Measurements from ENCODE around the gene ST7. TPM values are rescaled to one million over a fixed set of nuclear protein-coding genes. Genes with fewer than 3 reads are reported as not detected.

Gene ST7
- total and polyA plus RNA-seq, 2 of the 8 experiments (the other 6 are each of a cell fraction or from before 2014, with no cell fraction given), result 16.3 to 18.0 TPM

DNA sequence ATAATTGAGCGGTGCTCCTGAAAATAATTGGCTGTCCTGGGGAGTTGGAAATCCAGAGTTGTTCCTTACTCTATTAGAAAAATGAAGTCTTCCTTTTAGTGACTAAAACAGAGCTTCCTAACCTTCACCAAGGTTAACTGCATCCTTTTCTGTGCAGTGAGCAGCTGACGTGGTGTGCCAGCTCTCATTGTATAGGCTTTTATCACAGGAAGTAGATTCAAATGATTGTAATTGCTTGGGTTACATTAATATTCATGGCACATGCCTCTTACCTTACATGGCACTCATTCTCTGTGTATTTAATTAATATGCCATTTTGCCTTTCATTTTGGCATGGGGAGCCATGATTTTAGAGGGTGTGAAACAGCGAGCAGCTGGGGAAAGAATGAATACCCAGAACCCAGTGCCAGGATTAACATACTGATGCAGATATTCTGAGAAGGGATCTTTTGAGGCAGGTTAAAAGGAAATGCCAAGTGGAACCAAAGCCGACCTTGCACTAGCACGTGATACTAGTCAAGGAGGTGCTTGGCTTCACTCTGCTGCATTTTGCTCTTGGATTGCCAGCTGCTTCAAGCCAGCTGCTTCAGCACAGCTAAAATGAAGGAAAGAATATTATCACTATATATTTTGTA, 115.3 kb downstream of the ST7 start:
- Histone ChIP-seq H3K27me3 (replicated peaks in 1 of 4; ENCODE audit: control insufficient read depth in 3 of 4, extremely low read depth in 1 of 4, insufficient read depth in 3 of 4, low read length in 3 of 4) (no peaks in the 10 kb centered on the region), H3K14ac (ENCODE audit: insufficient read length) (no peak overlapping the region), H3K18ac (ENCODE audit: extremely low read depth, low read length) (no peak overlapping the region), H2BK12ac (ENCODE audit: low read depth, low read length) (no peak overlapping the region), H3K79me2 (ENCODE audit: control insufficient read depth in 1 of 2, insufficient read depth in 2 of 2, low read length in 2 of 2) (no peaks in the 10 kb centered on the region; a peak in 1 of 4 replicates), H3K4me3 (ENCODE audit: extremely low read depth in 1 of 4, insufficient read depth in 2 of 4, low read depth in 3 of 4, low read length in 4 of 4) (no peak overlapping the region), H4K91ac (replicated peaks; ENCODE audit: insufficient read length, low read length) (no peak overlapping the region), H2BK5ac (ENCODE audit: low read depth, low read length) (no peak overlapping the region), H3K56ac (replicated peaks; ENCODE audit: insufficient read length, low read depth, low read length) (no peak overlapping the region), H4K8ac (ENCODE audit: extremely low read depth, insufficient read depth, low read length) (no peak overlapping the region), H2AFZ (ENCODE audit: low read length) (no peak overlapping the region), H4K20me1 (replicated peaks in 1 of 2; ENCODE audit: control insufficient read depth in 1 of 2, insufficient read depth in 2 of 2, low read length in 2 of 2) (no peaks in the 10 kb centered on the region), H3K4ac (replicated peaks; ENCODE audit: insufficient read length, low read depth, low read length) (no peak overlapping the region), H3K4me2 (ENCODE audit: insufficient read depth in 1 of 2, low read depth in 2 of 2, low read length in 2 of 2) (no peak overlapping the region), H2AK5ac (ENCODE audit: low read depth, low read length) (no peak overlapping the region), H2BK120ac (replicated peaks; ENCODE audit: low read depth, low read length) (no peak overlapping the region), H3K27ac (ENCODE audit: low read depth, low read length) (no peak overlapping the region), H3K36me3 (ENCODE audit: control insufficient read depth in 2 of 4, insufficient read depth in 4 of 4, low read length in 3 of 4) (no peaks in the 10 kb centered on the region), H3K9ac (replicated peaks in 1 of 4; ENCODE audit: extremely low read depth in 1 of 4, low read depth in 3 of 4, low read length in 3 of 4) (no peak overlapping the region), H2BK15ac (ENCODE audit: low read length) (no peak overlapping the region), H3K23ac (ENCODE audit: insufficient read length) (no peak overlapping the region), H2BK20ac (ENCODE audit: low read length) (no peak overlapping the region), H3K23me2 (ENCODE audit: low read depth, low read length) (no peaks in the 10 kb centered on the region), H3K4me1 (replicated peaks in 1 of 4; ENCODE audit: control insufficient read depth in 3 of 4, insufficient read depth in 4 of 4, low read length in 3 of 4) (peaks cover 0 to 8% (median 2%) of the 10 kb centered on the region in 4 experiments; a peak in 3 of 7 replicates), H4K5ac (ENCODE audit: insufficient read length, low read depth, low read length) (no peak overlapping the region), H3K9me3 (ENCODE audit: insufficient read depth in 2 of 2, low read depth in 1 of 2, low read length in 1 of 2) (no peaks in the 10 kb centered on the region; a peak in 1 of 4 replicates), H3K79me1 (ENCODE audit: low read depth, low read length) (no peaks in the 10 kb centered on the region; the same call in 1 of the 2 replicates)
- no peak for DNase-seq (ENCODE audit: low read depth in 1 of 2, low spot score in 2 of 2)
- no peak for FAIRE-seq
- POLR2A ChIA-PET (ENCODE audit: partially characterized antibody), result interaction anchor here (1.2 kb wide), 1 partner anchor 50 kb away, joined by 3 read pairs; no protein-coding TSS in a partner anchor
- 81% methylated on average over 5 of the region's 5 CpGs; no CpG with 5 or more reads in 1 of the 2 experiments for WGBS, 2 experiments (ENCODE audit: extremely low coverage in 1 of 2, insufficient coverage in 1 of 2, insufficient read length in 1 of 2, insufficient replicate concordance in 2 of 2, low coverage in 1 of 2, low lambda C conversion rate in 2 of 2, missing lambda C conversion rate in 1 of 2)
- CTCF ChIA-PET (ENCODE audit: partially characterized antibody), result interaction anchor here (1.3 kb wide), 1 partner anchor 63 kb away, joined by 3 read pairs; no protein-coding TSS in a partner anchor
- TF ChIP-seq NRF1 (IDR thresholded peaks at IDR 0.05; ENCODE audit: low read depth, low read length), result no peak
- TF ChIP-seq CBX8 (IDR thresholded peaks at IDR 0.05; ENCODE audit: borderline replicate concordance, low read depth, low read length), result no peak
- TF ChIP-seq EP300 (IDR thresholded peaks at IDR 0.05; ENCODE audit: borderline replicate concordance in 1 of 2, low read depth in 2 of 2, low read length in 2 of 2), result no peak
- no peak for TF ChIP-seq SP4 (IDR thresholded peaks at IDR 0.05; ENCODE audit: low read length)
- no peak for TF ChIP-seq SP1 (IDR thresholded peaks at IDR 0.05; ENCODE audit: low read depth, low read length)
- TF ChIP-seq EGR1 (IDR thresholded peaks at IDR 0.05; ENCODE audit: borderline replicate concordance, low read depth, low read length), result no peak
- TF ChIP-seq KDM4A (IDR thresholded peaks at IDR 0.05; ENCODE audit: low read depth, low read length, severe bottlenecking), result no peak
- no peak for TF ChIP-seq RXRA (IDR thresholded peaks at IDR 0.05; ENCODE audit: insufficient read depth, low read depth, low read length)
- TF ChIP-seq, protein P1, sequence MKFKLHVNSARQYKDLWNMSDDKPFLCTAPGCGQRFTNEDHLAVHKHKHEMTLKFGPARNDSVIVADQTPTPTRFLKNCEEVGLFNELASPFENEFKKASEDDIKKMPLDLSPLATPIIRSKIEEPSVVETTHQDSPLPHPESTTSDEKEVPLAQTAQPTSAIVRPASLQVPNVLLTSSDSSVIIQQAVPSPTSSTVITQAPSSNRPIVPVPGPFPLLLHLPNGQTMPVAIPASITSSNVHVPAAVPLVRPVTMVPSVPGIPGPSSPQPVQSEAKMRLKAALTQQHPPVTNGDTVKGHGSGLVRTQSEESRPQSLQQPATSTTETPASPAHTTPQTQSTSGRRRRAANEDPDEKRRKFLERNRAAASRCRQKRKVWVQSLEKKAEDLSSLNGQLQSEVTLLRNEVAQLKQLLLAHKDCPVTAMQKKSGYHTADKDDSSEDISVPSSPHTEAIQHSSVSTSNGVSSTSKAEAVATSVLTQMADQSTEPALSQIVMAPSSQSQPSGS (IDR thresholded peaks at IDR 0.05; ENCODE audit: low read length), result no peak
- TF ChIP-seq ASH2L (IDR thresholded peaks at IDR 0.05; ENCODE audit: low read length), result no peak
- no peak for TF ChIP-seq MAFK (IDR thresholded peaks at IDR 0.05; ENCODE audit: low read depth, low read length)

Data from H1 (cell line).